Lung (tissue), 12 donors: ENCODE data around the gene HPSE2. TPM values are rescaled to one million over a fixed set of nuclear protein-coding genes. Genes with fewer than 3 reads are reported as not detected.
A peak's percentile ranks its signal among the peaks of the same experiment; 100 is the strongest.
"Not testable (repeated sequence)": the region's sequence is repeated elsewhere in the genome, so short reads cannot be mapped to it uniquely, and the experiment has no call there.

Experiments
- ATAC-seq: fragments of 200-7000 bp; cut with Tn5 transposase; one replicate; pipeline ENCODE4 v1.9.1; 2020; ENCODE audit warnings: moderate number of reproducible peaks; ENCODE audit not compliant: insufficient read depth, low FRiP score
- DNase-seq, 3 donors: peaks; one replicate each; pipeline ENCODE4 v3.0.0-alpha.2; 2013 to 2017
- H3K27ac ChIP-seq, 2 donors: one replicate each; pipeline ENCODE4 v1.5.1; 2013; ENCODE audit warnings: mild to moderate bottlenecking in 2 of 2, moderate library complexity in 2 of 2, control low read depth in 1 of 2, inconsistent platforms in 1 of 2, low read depth in 1 of 2, low read length in 1 of 2
- H3K27me3 ChIP-seq, 3 donors: one replicate each; pipeline ENCODE4 v1.5.1; 2013; ENCODE audit warnings: low read length in 2 of 3; ENCODE audit not compliant: control insufficient read depth in 3 of 3, insufficient read depth in 3 of 3
- H3K36me3 ChIP-seq, 4 donors: one replicate each; pipeline ENCODE4 v1.5.1; 2013; ENCODE audit warnings: low read length in 4 of 4, mild to moderate bottlenecking in 1 of 4, moderate library complexity in 1 of 4; ENCODE audit not compliant: control insufficient read depth in 4 of 4, insufficient read depth in 4 of 4
- H3K4me1 ChIP-seq, 5 donors: one replicate each; pipeline ENCODE4 v1.5.1; 2013; ENCODE audit warnings: low read length in 5 of 5, mild to moderate bottlenecking in 2 of 5, moderate library complexity in 1 of 5; ENCODE audit not compliant: control insufficient read depth in 5 of 5, insufficient read depth in 5 of 5
- H3K4me3 ChIP-seq: one replicate; pipeline ENCODE4 v1.5.1; 2013; ENCODE audit warnings: mild to moderate bottlenecking, control low read depth, moderate library complexity
- H3K9ac ChIP-seq, 2 donors: one replicate each; pipeline ENCODE4 v1.5.1; 2013; ENCODE audit warnings: low read length in 2 of 2, control low read depth in 1 of 2; ENCODE audit not compliant: insufficient read depth in 1 of 2
- H3K9me3 ChIP-seq, 4 donors: one replicate each; pipeline ENCODE4 v1.5.1; 2013; ENCODE audit warnings: low read length in 3 of 4, mild to moderate bottlenecking in 1 of 4, moderate library complexity in 1 of 4; ENCODE audit not compliant: control insufficient read depth in 4 of 4, insufficient read depth in 3 of 4
- WGBS, 2 donors: extraction: QIAGEN DNeasy Blood & Tissue Kit; methylation state at CpG; one replicate each; pipeline ENCODE4 v1.1.7; 2013; 5-methylcytosine and 5-hydroxymethylcytosine counted together
- polyA plus RNA-seq, 2 donors: library from polyadenylated mRNA; stranded (reverse); fragments of 200-250 nt; gene quantifications; one replicate each; pipeline ENCODE4 v1.2.1, GENCODE V29; 2013
- total RNA-seq, 2 donors: library from RNA; depleted of rRNA in 1 of 2; stranded (reverse); fragments of >200 nt in 1 of 2; gene quantifications; one replicate each; pipeline ENCODE4 v1.2.1, GENCODE V29; 2014 to 2021
- TF ChIP-seq, protein P1 (sequence below): IDR thresholded peaks from 2 replicates; pipeline ENCODE4 v1.5.1; 2012; ENCODE audit warnings: mild to moderate bottlenecking; ENCODE audit errors: control extremely low read depth, extremely low read depth
- donor health status: control.
- donor health status: control.
- donor health status: Bipolar disorder and iron deficiency.
- donor health status: healthy.
- donor health status: DM: yes; HTN: yes; CAD: no.

Gene HPSE2
- total and polyA plus RNA-seq, 4 donors = 0.32 to 47.3 (median 1.9) TPM

DNA sequence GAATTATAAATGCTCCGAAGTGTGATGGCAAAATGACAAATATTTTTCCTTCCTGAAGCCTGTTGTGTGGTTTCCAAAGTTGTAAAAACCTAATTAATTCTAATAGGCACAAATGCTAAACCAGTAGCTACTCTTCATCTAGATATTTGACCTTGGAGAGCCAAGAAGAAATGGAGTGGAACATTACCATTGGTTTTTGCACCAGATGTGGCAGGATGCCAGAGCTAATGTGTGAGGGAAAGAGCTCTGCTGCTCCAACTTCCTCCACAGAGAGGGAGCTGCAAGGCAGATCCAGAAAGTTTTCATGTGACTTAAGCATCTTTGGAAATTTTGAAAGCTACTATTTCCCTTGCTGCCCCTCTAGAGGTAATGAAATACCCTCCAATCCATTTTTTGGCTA lies 723.8 kb downstream of the HPSE2 start:
- Histone ChIP-seq H3K9ac (no peak overlapping the region), H3K4me3 (no peak overlapping the region), H3K36me3 (no peaks in the 10 kb centered on the region), H3K4me1 (no peaks in the 10 kb centered on the region), H3K27ac (no peak overlapping the region), H3K9me3 (peaks cover 0 to 4% (median 0%) of the 10 kb centered on the region in 4 donors), H3K27me3 (no peaks in the 10 kb centered on the region)
- 62 to 76% methylated on average over 1 of the region's 1 CpG for WGBS, 2 donors
- no peak for ATAC-seq
- TF ChIP-seq, protein P1, sequence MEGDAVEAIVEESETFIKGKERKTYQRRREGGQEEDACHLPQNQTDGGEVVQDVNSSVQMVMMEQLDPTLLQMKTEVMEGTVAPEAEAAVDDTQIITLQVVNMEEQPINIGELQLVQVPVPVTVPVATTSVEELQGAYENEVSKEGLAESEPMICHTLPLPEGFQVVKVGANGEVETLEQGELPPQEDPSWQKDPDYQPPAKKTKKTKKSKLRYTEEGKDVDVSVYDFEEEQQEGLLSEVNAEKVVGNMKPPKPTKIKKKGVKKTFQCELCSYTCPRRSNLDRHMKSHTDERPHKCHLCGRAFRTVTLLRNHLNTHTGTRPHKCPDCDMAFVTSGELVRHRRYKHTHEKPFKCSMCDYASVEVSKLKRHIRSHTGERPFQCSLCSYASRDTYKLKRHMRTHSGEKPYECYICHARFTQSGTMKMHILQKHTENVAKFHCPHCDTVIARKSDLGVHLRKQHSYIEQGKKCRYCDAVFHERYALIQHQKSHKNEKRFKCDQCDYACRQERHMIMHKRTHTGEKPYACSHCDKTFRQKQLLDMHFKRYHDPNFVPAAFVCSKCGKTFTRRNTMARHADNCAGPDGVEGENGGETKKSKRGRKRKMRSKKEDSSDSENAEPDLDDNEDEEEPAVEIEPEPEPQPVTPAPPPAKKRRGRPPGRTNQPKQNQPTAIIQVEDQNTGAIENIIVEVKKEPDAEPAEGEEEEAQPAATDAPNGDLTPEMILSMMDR = no peak
- peak; percentile 71 to 89 (median 81) for DNase-seq

DNA sequence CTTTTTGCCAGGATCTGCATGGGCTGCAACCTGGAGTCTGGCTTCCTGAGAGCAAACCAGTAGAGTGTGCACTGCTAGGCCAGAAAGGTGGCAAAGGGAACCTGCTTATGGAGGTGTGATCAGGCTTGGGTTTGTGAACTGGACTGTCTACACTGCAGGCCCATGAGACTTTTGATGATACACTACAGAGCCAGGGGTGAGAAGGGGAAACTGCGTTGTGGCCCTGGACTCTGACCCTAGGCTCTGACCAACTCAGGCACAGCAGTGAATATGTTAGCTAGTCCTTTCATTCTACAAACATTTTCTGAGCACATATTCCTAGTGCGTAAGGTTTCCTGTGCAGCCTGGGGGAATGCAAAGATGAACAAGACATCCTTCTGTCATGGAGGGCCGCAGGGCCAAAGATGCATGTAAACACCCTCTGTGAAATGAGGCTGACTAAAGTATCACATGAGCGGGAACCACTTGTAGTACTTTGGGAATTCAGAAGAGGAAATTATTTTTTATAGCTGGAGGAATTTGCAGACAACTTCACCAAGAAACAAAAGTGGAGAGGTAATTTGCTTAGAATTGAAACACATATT lies 725.1 kb downstream of the HPSE2 start:
- Histone ChIP-seq H3K4me1 (no peaks in the 10 kb centered on the region), H3K27ac (no peak overlapping the region), H3K9ac (no peak overlapping the region), H3K4me3 (no peak overlapping the region), H3K27me3 (no peaks in the 10 kb centered on the region), H3K9me3 (peaks cover 0 to 4% (median 0%) of the 10 kb centered on the region in 4 donors), H3K36me3 (no peaks in the 10 kb centered on the region)
- no peak for DNase-seq
- ATAC-seq = no peak
- 90 to 91% methylated on average over 4 of the region's 4 CpGs for WGBS, 2 donors
- TF ChIP-seq, protein P1 = no peak

- DNase-seq = peak; percentile 16 to 65 (median 33)
- Histone ChIP-seq H3K9ac (no peak overlapping the region), H3K9me3 (peaks cover 0 to 4% (median 0%) of the 10 kb centered on the region in 4 donors), H3K36me3 (no peaks in the 10 kb centered on the region), H3K27ac (no peak overlapping the region), H3K27me3 (no peaks in the 10 kb centered on the region), H3K4me3 (no peak overlapping the region), H3K4me1 (no peaks in the 10 kb centered on the region)
- TF ChIP-seq, protein P1 = no peak
- no peak for ATAC-seq
- 82 to 86% methylated on average over 7 of the region's 7 CpGs for WGBS, 2 donors
Measured at GRCh38 chr10:98509745-98510144, 725.9 kb downstream of the HPSE2 start.

- not testable (repeated sequence) for DNase-seq, H3K9ac ChIP-seq, H3K4me3 ChIP-seq, H3K36me3 ChIP-seq, H3K9me3 ChIP-seq, ATAC-seq, H3K27ac ChIP-seq, H3K4me1 ChIP-seq, H3K27me3 ChIP-seq
- WGBS, 2 donors = 78 to 87% methylated on average over 2 of the region's 2 CpGs
Measured at GRCh38 chr10:98502535-98502934, 733.1 kb downstream of the HPSE2 start.
